ENCODE data around the gene OOSP2.
"Not testable (repeated sequence)": the region's sequence is repeated elsewhere in the genome, so short reads cannot be mapped to it uniquely, and the experiment has no call there.

Gene OOSP2

DNA sequence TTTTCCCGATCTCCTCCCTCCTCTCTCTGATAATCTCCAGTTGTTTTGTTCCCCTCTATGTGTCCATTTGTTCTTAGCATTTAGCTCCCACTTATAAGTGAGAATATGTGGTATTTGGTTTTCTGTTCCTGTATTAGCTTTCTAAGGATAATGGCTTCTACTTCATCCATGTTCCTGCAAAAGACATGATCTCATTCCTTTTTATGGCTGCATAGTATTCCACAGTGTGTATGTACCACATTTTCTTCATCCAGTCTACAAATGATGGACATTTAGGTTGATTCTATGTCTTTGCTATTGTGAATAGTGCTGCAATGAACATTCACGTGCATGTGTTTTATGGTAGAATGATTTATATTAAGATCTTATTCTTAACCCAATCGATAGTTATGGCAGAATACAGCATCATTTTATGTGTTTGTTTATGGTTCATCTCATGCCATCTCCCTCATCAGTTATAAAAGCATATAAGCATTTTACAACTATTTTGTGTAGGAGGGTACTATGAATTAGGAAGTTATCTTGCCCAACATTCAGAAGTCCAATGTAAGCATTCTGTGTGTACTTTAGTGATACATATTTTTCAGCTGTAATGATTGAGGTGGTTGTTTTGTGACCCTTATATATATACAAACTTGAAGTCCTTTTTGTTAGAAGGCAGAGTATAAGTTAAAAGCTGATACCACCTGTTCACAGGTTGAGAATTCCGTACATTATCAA lies 19.5 kb downstream of the OOSP2 start:
- no peak overlapping the region for H3K4me3 ChIP-seq (ENCODE audit: low read depth, low read length)
- DNase-seq (ENCODE audit: low read depth): no peak
- TF ChIP-seq CTCF (IDR thresholded peaks at IDR 0.05; ENCODE audit: control insufficient read depth, extremely low read depth, insufficient read depth): no peak

- no peak overlapping the region for H3K4me3 ChIP-seq (ENCODE audit: low read depth, low read length)
- no peak for TF ChIP-seq CTCF (IDR thresholded peaks at IDR 0.05; ENCODE audit: control insufficient read depth, extremely low read depth, insufficient read depth)
- no peak for DNase-seq (ENCODE audit: low read depth)
These were observed 23.9 kb downstream of the OOSP2 start for GRCh38 chr11:60064111-60064510.

- H3K4me3 ChIP-seq (ENCODE audit: low read depth, low read length): no peak overlapping the region
- TF ChIP-seq CTCF (IDR thresholded peaks at IDR 0.05; ENCODE audit: control insufficient read depth, extremely low read depth, insufficient read depth): no peak
- DNase-seq (ENCODE audit: low read depth): no peak
These were observed 25.6 kb downstream of the OOSP2 start for GRCh38 chr11:60065801-60066200.

GRCh38 chr11:60069450-60069849 lies 29.2 kb downstream of the OOSP2 start:
- DNase-seq (ENCODE audit: low read depth): no peak
- no peak for TF ChIP-seq CTCF (IDR thresholded peaks at IDR 0.05; ENCODE audit: control insufficient read depth, extremely low read depth, insufficient read depth)
- no peak overlapping the region for H3K4me3 ChIP-seq (ENCODE audit: low read depth, low read length)

DNA sequence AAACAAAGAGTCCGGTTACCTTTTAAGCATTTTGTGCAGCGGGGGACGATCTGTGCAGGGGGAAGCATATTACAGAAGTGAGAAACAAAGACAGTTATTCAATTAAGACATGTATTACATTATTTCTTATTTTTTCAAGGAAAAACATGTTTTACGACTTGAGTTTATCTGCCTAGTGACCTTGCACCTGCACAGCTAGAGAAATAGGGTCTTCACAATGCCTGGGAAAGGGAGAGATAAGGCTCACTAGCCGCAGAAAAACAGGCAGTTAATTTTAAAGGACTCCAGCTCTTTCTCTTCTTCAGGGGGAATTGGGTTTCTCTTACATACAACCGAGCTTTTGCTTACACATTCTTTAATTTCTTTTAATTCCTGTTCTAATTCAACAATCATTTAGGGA lies 31.4 kb downstream of the OOSP2 start:
- DNase-seq (ENCODE audit: low read depth); H3K4me3 ChIP-seq (ENCODE audit: low read depth, low read length): not testable (repeated sequence)

- no peak for DNase-seq (ENCODE audit: low read depth)
- no peak for TF ChIP-seq CTCF (IDR thresholded peaks at IDR 0.05; ENCODE audit: control insufficient read depth, extremely low read depth, insufficient read depth)
These were observed 37.1 kb downstream of the OOSP2 start for GRCh38 chr11:60077216-60077817.

GRCh38 chr11:60077981-60078380 lies 37.8 kb downstream of the OOSP2 start:
- DNase-seq (ENCODE audit: low read depth): no peak
- TF ChIP-seq CTCF (IDR thresholded peaks at IDR 0.05; ENCODE audit: control insufficient read depth, extremely low read depth, insufficient read depth): no peak

More at GRCh38 chr11:60077216-60077817, 37.1 kb downstream of the OOSP2 start:
- no peak overlapping the region for H3K4me3 ChIP-seq (ENCODE audit: low read depth, low read length)

More at GRCh38 chr11:60077981-60078380, 37.8 kb downstream of the OOSP2 start:
- no peak overlapping the region for H3K4me3 ChIP-seq (ENCODE audit: low read depth, low read length)
